GM23338 (cell line): ENCODE measurements around the gene ZSCAN21. TPM values are rescaled to one million over a fixed set of nuclear protein-coding genes. Genes with fewer than 3 reads are reported as not detected.

Source experiments
- ATAC-seq: fragments of 200-7000 bp; cut with Tn5 transposase; 3 replicates; pipeline ENCODE4 v1.9.1; 2020
- DNase-seq: peaks from one replicate; pipeline ENCODE4 v3.0.0-alpha.2; 2015; ENCODE audit warnings: low spot score
- H2AFZ ChIP-seq: fragments of 200-600 bp; sonication (generic); 2 replicates; pipeline ENCODE4 v1.8.0; 2016; ENCODE audit warnings: antibody characterized with exemption, mild to moderate bottlenecking, moderate library complexity
- H3F3A ChIP-seq: fragments of 200-600 bp; sonication (generic); replicated peaks from 2 replicates; pipeline ENCODE4 v1.8.0; 2017; ENCODE audit warnings: antibody characterized with exemption, mixed run types, low read depth
- H3K27ac ChIP-seq: fragments of 200-600 bp; sonication (generic); 2 replicates; pipeline ENCODE4 v1.6.1; 2016; ENCODE audit warnings: low read depth
- H3K27me3 ChIP-seq: fragments of 200-600 bp; sonication (generic); 2 replicates; pipeline ENCODE4 v1.8.0; 2016; ENCODE audit warnings: mild to moderate bottlenecking, mixed run types, moderate library complexity; ENCODE audit not compliant: insufficient read depth
- H3K36me3 ChIP-seq: fragments of 200-600 bp; sonication (generic); 2 replicates; pipeline ENCODE4 v1.8.0; 2016; ENCODE audit warnings: mild to moderate bottlenecking; ENCODE audit not compliant: insufficient read depth
- H3K4me1 ChIP-seq: fragments of 200-600 bp; sonication (generic); 2 replicates; pipeline ENCODE4 v1.8.0; 2016; ENCODE audit warnings: mild to moderate bottlenecking, moderate library complexity; ENCODE audit not compliant: insufficient read depth
- H3K4me2 ChIP-seq: fragments of 200-600 bp; sonication (generic); 2 replicates; pipeline ENCODE4 v1.7.1; 2017; ENCODE audit warnings: mixed run types
- H3K4me3 ChIP-seq: fragments of 200-600 bp; sonication (generic); 2 replicates; pipeline ENCODE4 v1.6.1; 2016; ENCODE audit warnings: mixed run types
- H3K79me2 ChIP-seq: fragments of 200-600 bp; sonication (generic); replicated peaks from 2 replicates; pipeline ENCODE4 v1.8.0; 2017; ENCODE audit warnings: mild to moderate bottlenecking; ENCODE audit not compliant: insufficient read depth
- H3K9me2 ChIP-seq: fragments of 200-600 bp; sonication (generic); 2 replicates; pipeline ENCODE4 v1.8.0; 2017; ENCODE audit not compliant: insufficient read depth
- H4K20me1 ChIP-seq: fragments of 200-600 bp; sonication (generic); replicated peaks from 2 replicates; pipeline ENCODE4 v1.8.0; 2017; ENCODE audit warnings: mild to moderate bottlenecking; ENCODE audit not compliant: insufficient read depth
- H3K27ac Mint-ChIP-seq: 2 replicates; pipeline ENCODE4 v1.8.0; 2020; ENCODE audit warnings: inconsistent platforms, mild to moderate bottlenecking, moderate library complexity, mixed read lengths
- H3K27me3 Mint-ChIP-seq: 3 replicates; pipeline ENCODE4 v1.8.0; 2022; ENCODE audit warnings: low read depth, mild to moderate bottlenecking, moderate library complexity, mixed read lengths, inconsistent platforms; ENCODE audit not compliant: insufficient read depth, poor library complexity
- H3K36me3 Mint-ChIP-seq: 3 replicates; pipeline ENCODE4 v1.8.0; 2021; ENCODE audit warnings: low read depth, mild to moderate bottlenecking, inconsistent platforms, moderate library complexity, mixed read lengths
- H3K4me1 Mint-ChIP-seq: 3 replicates; pipeline ENCODE4 v1.8.0; 2020; ENCODE audit warnings: mild to moderate bottlenecking, inconsistent platforms, mixed read lengths
- H3K4me3 Mint-ChIP-seq: 3 replicates; pipeline ENCODE4 v1.8.0; 2021; ENCODE audit warnings: moderate library complexity, mild to moderate bottlenecking, inconsistent platforms, mixed read lengths
- H3K9me3 Mint-ChIP-seq: 3 replicates; pipeline ENCODE4 v1.8.0; 2020; ENCODE audit warnings: moderate library complexity, mild to moderate bottlenecking, inconsistent platforms, mixed read lengths
- CREB1 ChIP-seq: fragments of 250-450 bp; sonication (Bioruptor Pico); IDR thresholded peaks from 2 replicates; pipeline ENCODE4 v1.5.0; 2020; ENCODE audit warnings: low read depth, mild to moderate bottlenecking, moderate library complexity
- ETS1 ChIP-seq: IDR thresholded peaks from 2 replicates; pipeline ENCODE4 v1.6.1; 2016; ENCODE audit warnings: antibody characterized with exemption
- EZH2 ChIP-seq: fragments of 200-600 bp; sonication (generic); IDR thresholded peaks from one replicate; pipeline ENCODE4 v1.8.0; 2017; ENCODE audit warnings: antibody characterized with exemption, mild to moderate bottlenecking, low read depth; ENCODE audit not compliant: unreplicated experiment
- JUNB ChIP-seq: IDR thresholded peaks from one replicate; pipeline ENCODE4 v1.6.1; 2016; ENCODE audit warnings: antibody characterized with exemption; ENCODE audit not compliant: unreplicated experiment
- NANOG ChIP-seq: IDR thresholded peaks from 2 replicates; pipeline ENCODE4 v1.6.1; 2016; ENCODE audit warnings: antibody characterized with exemption, borderline replicate concordance
- POLR2AphosphoS5 ChIP-seq: IDR thresholded peaks from 2 replicates; pipeline ENCODE4 v1.6.1; 2016; ENCODE audit warnings: antibody characterized with exemption, low read depth
- REST ChIP-seq: IDR thresholded peaks from one replicate; pipeline ENCODE4 v1.6.1; 2018; ENCODE audit warnings: antibody characterized with exemption; ENCODE audit not compliant: unreplicated experiment
- STAT1 ChIP-seq: IDR thresholded peaks from one replicate; pipeline ENCODE4 v1.6.1; 2016; ENCODE audit warnings: antibody characterized with exemption; ENCODE audit not compliant: unreplicated experiment
- ZNF114 ChIP-seq: fragments of 250-450 bp; sonication (Bioruptor Pico); IDR thresholded peaks from 2 replicates; pipeline ENCODE4 v1.5.0; 2020; ENCODE audit warnings: mild to moderate bottlenecking, moderate library complexity
- ZNF331 ChIP-seq: fragments of 250-450 bp; sonication (Bioruptor Pico); IDR thresholded peaks from 2 replicates; pipeline ENCODE4 v1.5.0; 2020; ENCODE audit warnings: low read depth, mild to moderate bottlenecking, moderate library complexity
- ZNF462 ChIP-seq: fragments of 250-450 bp; sonication (Bioruptor Pico); IDR thresholded peaks from 2 replicates; pipeline ENCODE4 v1.5.0; 2020; ENCODE audit warnings: mild to moderate bottlenecking, moderate library complexity
- long read RNA-seq: library from polyadenylated mRNA; unstranded; transcript quantifications from one replicate; pipeline ENCODE4 v2.0.0, GENCODE V29; 2020; ENCODE audit not compliant: unreplicated experiment
- polyA plus RNA-seq: library from polyadenylated mRNA; unstranded; fragments of >200 nt; fragmentation: Nextera tagmentation; extraction: Ambion mirVana; gene quantifications from 2 replicates; pipeline ENCODE4 v1.2.1, GENCODE V29; 2016
- total RNA-seq: library from RNA; depleted of rRNA; stranded (reverse); fragments of >200 nt; shearing (Covaris generic); gene quantifications from 2 replicates; pipeline ENCODE4 v1.2.3, GENCODE V29; 2014; rRNA removed
- TF ChIP-seq, protein P1 (sequence below), 2 experiments: fragments of 200-600 bp in 1 of 2; sonication (generic) in 1 of 2; conservative IDR thresholded peaks; 2 replicates each; pipeline versions ENCODE4 v1.5.1 to v1.6.1; 2016 to 2017; ENCODE audit warnings: antibody characterized with exemption in 2 of 2, low read depth in 2 of 2, mild to moderate bottlenecking in 2 of 2, moderate library complexity in 1 of 2

ZSCAN21 gene
- total RNA-seq (21.8 and 24.8 TPM in 2 replicates), polyA plus RNA-seq (15.4 and 15.7 TPM in 2 replicates)
- long read RNA-seq, transcript ZSCAN21-201 (4 exons, 2,005 nt) = major isoform, 20 of 33 reads
- long read RNA-seq, partial matches to known transcripts = 0 of 33 reads
- long read RNA-seq, other reads (novel, unspliced or antisense) = 13 of 33 reads

DNA sequence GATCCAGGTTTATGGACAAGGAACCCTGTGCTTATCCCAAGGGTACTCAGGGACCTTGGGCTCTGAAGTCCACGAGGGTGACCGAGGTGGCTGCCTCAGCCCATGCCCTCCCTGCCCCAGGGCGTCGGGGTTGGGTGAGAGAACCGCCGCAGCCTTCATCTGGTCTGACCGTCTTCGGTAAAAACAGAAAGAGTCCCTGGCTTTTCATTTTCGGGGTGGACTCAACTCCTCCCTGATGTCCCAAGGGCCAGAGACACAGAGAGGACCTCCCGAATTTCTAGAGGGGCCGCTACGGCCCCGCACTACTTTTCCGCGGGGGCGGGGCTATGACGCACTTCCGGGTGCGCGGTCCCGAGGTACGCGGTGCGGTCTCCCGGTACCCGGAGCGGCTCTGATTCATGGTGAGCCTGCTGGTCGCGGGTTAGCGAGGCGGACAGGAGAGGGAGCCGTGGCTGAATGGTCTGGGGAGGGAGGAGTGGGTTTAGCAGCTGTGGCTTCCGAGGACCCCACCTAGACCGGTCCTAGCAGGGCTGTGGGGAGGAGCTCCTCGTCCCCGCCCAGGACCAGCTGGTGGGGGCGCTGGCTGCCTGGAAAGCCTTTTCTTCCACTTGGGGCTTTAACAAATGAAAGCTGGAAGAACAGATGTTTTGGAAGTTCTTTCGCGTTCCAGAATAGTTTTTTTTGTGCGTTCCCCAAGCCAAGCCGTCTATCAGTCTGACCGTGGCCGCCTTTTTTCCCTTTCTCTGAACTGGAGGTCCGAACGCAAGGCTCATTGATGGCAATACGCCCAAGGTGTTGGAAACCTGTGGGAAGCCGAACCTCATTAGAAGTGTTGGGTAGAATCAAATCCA is at the start of gene ZSCAN21:
TSS of gene ZSCAN21 (plus strand) at position 334 of the 851 bp plus-strand sequence. CDS start 7,233 bp downstream, outside the sequence.
- H3K9me3 Mint-ChIP-seq = no peaks in the 10 kb centered on the region; the same call in 2 of the 3 replicates
- H3K27me3 ChIP-seq = no peaks in the 10 kb centered on the region
- H3K27ac ChIP-seq = peak within 1 kb of the TSS; percentile 96
- TF ChIP-seq CREB1 (CRISPR knock-in tag) (peak; percentile 96), ZNF114 (CRISPR knock-in tag) (0 out of 2 replicates have a peak, but pooled peaks have one; percentile 50), REST (no peak), STAT1 (no peak), ZNF331 (CRISPR knock-in tag) (no peak), NANOG (no peak), ETS1 (peak; percentile 42), EZH2 (no peak), ZNF462 (CRISPR knock-in tag) (no peak), JUNB (no peak), POLR2AphosphoS5 (peak; percentile 89)
- TF ChIP-seq, protein P1, sequence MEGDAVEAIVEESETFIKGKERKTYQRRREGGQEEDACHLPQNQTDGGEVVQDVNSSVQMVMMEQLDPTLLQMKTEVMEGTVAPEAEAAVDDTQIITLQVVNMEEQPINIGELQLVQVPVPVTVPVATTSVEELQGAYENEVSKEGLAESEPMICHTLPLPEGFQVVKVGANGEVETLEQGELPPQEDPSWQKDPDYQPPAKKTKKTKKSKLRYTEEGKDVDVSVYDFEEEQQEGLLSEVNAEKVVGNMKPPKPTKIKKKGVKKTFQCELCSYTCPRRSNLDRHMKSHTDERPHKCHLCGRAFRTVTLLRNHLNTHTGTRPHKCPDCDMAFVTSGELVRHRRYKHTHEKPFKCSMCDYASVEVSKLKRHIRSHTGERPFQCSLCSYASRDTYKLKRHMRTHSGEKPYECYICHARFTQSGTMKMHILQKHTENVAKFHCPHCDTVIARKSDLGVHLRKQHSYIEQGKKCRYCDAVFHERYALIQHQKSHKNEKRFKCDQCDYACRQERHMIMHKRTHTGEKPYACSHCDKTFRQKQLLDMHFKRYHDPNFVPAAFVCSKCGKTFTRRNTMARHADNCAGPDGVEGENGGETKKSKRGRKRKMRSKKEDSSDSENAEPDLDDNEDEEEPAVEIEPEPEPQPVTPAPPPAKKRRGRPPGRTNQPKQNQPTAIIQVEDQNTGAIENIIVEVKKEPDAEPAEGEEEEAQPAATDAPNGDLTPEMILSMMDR (conservative IDR thresholded peaks at IDR 0.05; ENCODE audit: low read depth in 2 of 2) = peak; percentile 9 to 19; a peak in 3 of 4 replicates

More for the DNA sequence above, at the start of gene ZSCAN21:
- Mint-ChIP-seq H3K36me3 (peaks cover 15% of the 10 kb centered on the region), H3K27ac (peak within 1 kb of the TSS; percentile 96), H3K4me3 (peak within 1 kb of the TSS; percentile 91), H3K27me3 (peaks cover 15% of the 10 kb centered on the region), H3K4me1 (peaks cover 8% of the 10 kb centered on the region)
- H3K4me2 ChIP-seq = peak within 1 kb of the TSS; percentile 98
- peaks cover 10% of the 10 kb centered on the region for H3K9me2 ChIP-seq
- H3F3A ChIP-seq = peaks cover 13% of the 10 kb centered on the region; the same call in 1 of the 2 replicates
- peak within 1 kb of the TSS; percentile 89 for H3K4me3 ChIP-seq
- H4K20me1 ChIP-seq = no peaks in the 10 kb centered on the region
- H3K79me2 ChIP-seq = peaks cover 33% of the 10 kb centered on the region
- H3K36me3 ChIP-seq = no peaks in the 10 kb centered on the region
- H3K4me1 ChIP-seq = peaks cover 2% of the 10 kb centered on the region; the same call in 1 of the 2 replicates
- peak; percentile 96 for DNase-seq
- peak; percentile 96 for ATAC-seq
- peak within 1 kb of the TSS; percentile 100 for H2AFZ ChIP-seq
